Measurements from ENCODE around the gene MYH10.

The MYH10 gene

DNA sequence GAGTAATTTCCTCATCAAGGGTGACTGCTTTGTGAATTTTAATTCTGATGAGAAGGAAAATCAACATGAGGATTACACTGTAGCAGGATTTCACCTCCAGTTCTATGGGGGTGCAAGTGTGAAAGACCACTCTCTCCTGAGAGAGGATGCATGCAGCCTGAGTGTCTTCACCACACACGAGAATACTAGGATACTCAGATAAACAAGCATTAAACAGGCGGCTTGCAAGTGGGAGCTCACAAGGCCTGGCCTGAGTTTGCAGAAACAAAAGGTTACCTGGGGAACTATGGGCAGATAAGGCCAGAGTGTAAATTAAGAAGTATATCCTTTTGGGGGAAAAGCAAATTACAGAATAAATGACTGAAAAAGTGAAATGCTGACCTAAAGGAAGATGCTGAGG is 46.6 kb downstream of the MYH10 start:
- WGBS = 96% methylated on average over 2 of the region's 2 CpGs
- no peaks in the 10 kb centered on the region for H3K9me3 ChIP-seq (ENCODE audit: insufficient read depth, low read depth, low read length)
- no peak overlapping the region for H3K9ac ChIP-seq (ENCODE audit: low read depth, low read length)
- H3K4me3 ChIP-seq (ENCODE audit: low read length) = no peak overlapping the region
- H3K36me3 ChIP-seq (ENCODE audit: insufficient read depth, low read length) = peaks cover 55% of the 10 kb centered on the region
- H3K27ac ChIP-seq (ENCODE audit: low read depth, low read length) = no peak overlapping the region
- H3K27me3 ChIP-seq (ENCODE audit: insufficient read depth, low read length) = no peaks in the 10 kb centered on the region
- H3K4me1 ChIP-seq (ENCODE audit: insufficient read depth, low read length) = peaks cover 6% of the 10 kb centered on the region; the same call in 1 of the 2 replicates

DNA sequence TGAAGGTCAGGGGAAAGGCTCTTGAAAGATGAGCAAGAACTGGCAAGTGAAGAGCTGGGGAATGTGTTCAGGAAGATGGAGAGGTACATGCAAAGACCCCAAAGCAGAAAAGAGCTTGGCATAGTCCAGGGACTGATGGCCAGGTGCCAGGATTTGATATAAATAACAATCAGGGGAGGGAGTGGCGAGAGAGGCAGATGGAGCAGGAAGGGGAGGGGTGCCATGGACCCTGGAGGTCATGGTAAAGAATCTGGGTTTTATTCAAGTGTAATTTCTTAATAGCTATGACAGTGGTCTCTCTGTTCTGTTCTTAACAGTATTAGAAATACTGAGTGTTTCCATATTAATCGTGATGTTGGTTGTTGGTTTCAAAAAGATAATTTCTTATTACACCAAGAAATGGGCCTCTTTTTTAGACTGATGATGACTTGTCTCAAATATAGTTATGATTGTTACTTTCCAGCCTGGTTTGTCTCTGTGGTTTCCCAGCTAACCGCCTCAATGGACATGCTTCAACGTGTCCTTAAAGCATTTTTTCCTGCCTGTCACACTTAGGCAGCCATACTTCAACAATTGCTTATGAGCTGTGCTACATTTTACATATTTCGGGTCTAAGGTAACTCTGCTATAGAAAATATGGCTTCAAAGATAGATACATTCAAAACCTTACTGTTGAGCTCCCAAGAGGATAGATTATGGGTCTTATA is 49.4 kb downstream of the MYH10 start:
- Histone ChIP-seq H3K4me1 (ENCODE audit: insufficient read depth, low read length) (peaks cover 6% of the 10 kb centered on the region; the same call in 1 of the 2 replicates), H3K36me3 (ENCODE audit: insufficient read depth, low read length) (peaks cover 53% of the 10 kb centered on the region), H3K4me3 (ENCODE audit: low read length) (no peak overlapping the region), H3K27ac (ENCODE audit: low read depth, low read length) (no peak overlapping the region), H3K27me3 (ENCODE audit: insufficient read depth, low read length) (no peaks in the 10 kb centered on the region), H3K9me3 (ENCODE audit: insufficient read depth, low read depth, low read length) (no peaks in the 10 kb centered on the region), H3K9ac (ENCODE audit: low read depth, low read length) (no peak overlapping the region)
- 89% methylated on average over 5 of the region's 5 CpGs for WGBS

DNA sequence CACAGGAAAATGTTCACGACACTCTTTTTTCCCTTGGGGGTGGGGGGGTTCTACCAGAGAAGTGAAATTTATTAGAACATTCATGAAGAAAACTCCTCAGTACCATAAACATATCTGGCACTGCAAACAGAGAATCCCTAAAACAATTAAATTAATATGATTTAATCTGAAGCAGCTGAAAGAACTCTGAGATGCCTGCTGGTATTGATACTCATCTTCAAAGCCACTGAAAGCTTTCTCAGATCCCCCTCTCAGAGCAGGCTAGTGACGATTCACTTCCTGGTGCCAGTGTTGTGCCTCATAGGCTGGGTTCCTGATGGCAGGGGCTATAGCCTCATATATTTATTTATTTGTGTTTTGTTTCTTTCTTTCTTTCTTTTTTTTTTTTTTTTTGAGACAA is 52.7 kb downstream of the MYH10 start:
- peaks cover 68% of the 10 kb centered on the region for H3K36me3 ChIP-seq (ENCODE audit: insufficient read depth, low read length)
- 100% methylated on average over 1 of the region's 2 CpGs for WGBS

GRCh38 chr17:8576559-8577294 is 53.8 kb downstream of the MYH10 start:
- 92% methylated on average over 3 of the region's 3 CpGs for WGBS
- Histone ChIP-seq H3K9ac (ENCODE audit: low read depth, low read length) (no peak overlapping the region), H3K27ac (ENCODE audit: low read depth, low read length) (no peak overlapping the region), H3K27me3 (ENCODE audit: insufficient read depth, low read length) (no peaks in the 10 kb centered on the region), H3K4me1 (ENCODE audit: insufficient read depth, low read length) (0 out of 2 replicates have a peak, but pooled peaks cover 3% of the 10 kb centered on the region), H3K36me3 (ENCODE audit: insufficient read depth, low read length) (peaks cover 77% of the 10 kb centered on the region), H3K4me3 (ENCODE audit: low read length) (no peak overlapping the region), H3K9me3 (ENCODE audit: insufficient read depth, low read depth, low read length) (no peaks in the 10 kb centered on the region)

More for the DNA sequence above, 52.7 kb downstream of the MYH10 start:
- Histone ChIP-seq H3K9me3 (ENCODE audit: insufficient read depth, low read depth, low read length) (no peaks in the 10 kb centered on the region), H3K9ac (ENCODE audit: low read depth, low read length) (no peak overlapping the region), H3K4me1 (ENCODE audit: insufficient read depth, low read length) (peaks cover 6% of the 10 kb centered on the region; the same call in 1 of the 2 replicates), H3K27ac (ENCODE audit: low read depth, low read length) (no peak overlapping the region), H3K4me3 (ENCODE audit: low read length) (no peak overlapping the region), H3K27me3 (ENCODE audit: insufficient read depth, low read length) (no peaks in the 10 kb centered on the region)

- Histone ChIP-seq H3K4me3 (ENCODE audit: low read length) (no peak overlapping the region), H3K9me3 (ENCODE audit: insufficient read depth, low read depth, low read length) (no peaks in the 10 kb centered on the region), H3K4me1 (ENCODE audit: insufficient read depth, low read length) (no peaks in the 10 kb centered on the region), H3K27ac (ENCODE audit: low read depth, low read length) (no peak overlapping the region), H3K27me3 (ENCODE audit: insufficient read depth, low read length) (no peaks in the 10 kb centered on the region), H3K36me3 (ENCODE audit: insufficient read depth, low read length) (peaks cover 84% of the 10 kb centered on the region), H3K9ac (ENCODE audit: low read depth, low read length) (no peak overlapping the region)
- 91% methylated on average over 8 of the region's 9 CpGs for WGBS
Observed at GRCh38 chr17:8574687-8575086, 55.8 kb downstream of the MYH10 start.

DNA sequence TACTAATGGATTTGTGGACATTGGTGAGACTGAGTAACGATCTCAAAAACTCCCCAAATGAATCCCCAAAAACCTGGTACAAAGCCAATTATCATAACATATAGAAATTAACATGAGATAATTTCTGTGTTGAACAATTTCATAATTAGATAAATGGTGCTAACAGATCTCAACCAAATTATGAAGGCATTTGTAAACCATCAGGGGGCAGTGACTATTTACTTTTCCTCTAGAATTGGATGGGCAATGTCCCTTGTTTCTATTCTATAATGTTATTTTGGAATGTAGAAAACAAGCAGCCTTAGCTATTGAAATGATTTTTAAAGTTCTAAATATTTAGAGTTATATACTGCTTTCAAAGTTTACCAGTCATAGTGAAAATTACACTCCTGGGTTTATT is 57.8 kb downstream of the MYH10 start:
- Histone ChIP-seq H3K4me3 (ENCODE audit: low read length) (no peak overlapping the region), H3K27ac (ENCODE audit: low read depth, low read length) (no peak overlapping the region), H3K4me1 (ENCODE audit: insufficient read depth, low read length) (no peaks in the 10 kb centered on the region), H3K36me3 (ENCODE audit: insufficient read depth, low read length) (peaks cover 92% of the 10 kb centered on the region), H3K27me3 (ENCODE audit: insufficient read depth, low read length) (no peaks in the 10 kb centered on the region), H3K9ac (ENCODE audit: low read depth, low read length) (no peak overlapping the region), H3K9me3 (ENCODE audit: insufficient read depth, low read depth, low read length) (no peaks in the 10 kb centered on the region)
- WGBS = no CpG with 5 or more reads among the region's 1 CpG

- no peaks in the 10 kb centered on the region for H3K9me3 ChIP-seq (ENCODE audit: insufficient read depth, low read depth, low read length)
- no peaks in the 10 kb centered on the region for H3K27me3 ChIP-seq (ENCODE audit: insufficient read depth, low read length)
- H3K9ac ChIP-seq (ENCODE audit: low read depth, low read length) = no peak overlapping the region
- H3K4me1 ChIP-seq (ENCODE audit: insufficient read depth, low read length) = no peaks in the 10 kb centered on the region
- H3K4me3 ChIP-seq (ENCODE audit: low read length) = no peak overlapping the region
- WGBS = 98% methylated on average over 5 of the region's 7 CpGs
- no peak overlapping the region for H3K27ac ChIP-seq (ENCODE audit: low read depth, low read length)
- peaks cover 97% of the 10 kb centered on the region for H3K36me3 ChIP-seq (ENCODE audit: insufficient read depth, low read length)
Observed at GRCh38 chr17:8563981-8564602, 66.4 kb downstream of the MYH10 start.

DNA sequence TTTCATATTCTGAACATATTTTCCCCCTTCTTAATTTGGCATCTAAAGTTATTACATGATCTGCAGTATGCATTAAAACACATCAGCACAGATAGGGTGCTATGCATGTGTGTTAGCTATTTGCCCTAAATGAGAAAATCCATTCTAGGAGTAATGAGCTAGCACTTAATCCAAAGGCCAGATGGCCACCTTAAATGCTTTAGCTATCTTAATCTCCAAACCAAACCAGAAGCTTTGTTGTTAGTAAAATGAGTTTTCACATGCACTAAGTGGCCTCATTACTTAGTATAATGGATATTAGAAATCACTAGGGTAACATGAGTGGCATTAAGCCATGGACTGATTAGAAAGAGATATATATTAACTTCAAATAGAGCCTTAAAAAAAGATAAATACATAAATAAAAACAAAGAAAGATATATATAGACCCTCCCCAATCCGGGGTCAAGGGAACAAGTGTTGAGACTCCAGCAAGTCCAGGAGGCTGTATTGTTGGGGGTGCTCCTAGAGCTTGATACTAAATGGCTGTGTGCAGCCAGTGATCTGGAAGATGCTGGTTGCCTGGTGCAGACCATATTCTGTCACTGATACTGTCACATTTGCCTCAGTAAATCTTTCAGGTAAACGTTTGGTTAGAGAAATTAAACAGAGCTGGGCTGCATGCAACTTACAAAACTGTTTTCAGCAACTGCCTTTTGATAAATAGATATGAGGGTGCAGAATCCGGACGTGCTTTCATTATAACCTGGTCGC is 67.3 kb downstream of the MYH10 start:
- Histone ChIP-seq H3K27me3 (ENCODE audit: insufficient read depth, low read length) (no peaks in the 10 kb centered on the region), H3K27ac (ENCODE audit: low read depth, low read length) (no peak overlapping the region), H3K36me3 (ENCODE audit: insufficient read depth, low read length) (peaks cover 97% of the 10 kb centered on the region), H3K4me1 (ENCODE audit: insufficient read depth, low read length) (no peaks in the 10 kb centered on the region), H3K4me3 (ENCODE audit: low read length) (no peak overlapping the region), H3K9ac (ENCODE audit: low read depth, low read length) (no peak overlapping the region), H3K9me3 (ENCODE audit: insufficient read depth, low read depth, low read length) (no peaks in the 10 kb centered on the region)
- 96% methylated on average over 5 of the region's 5 CpGs for WGBS

GRCh38 chr17:8558144-8558543 is 72.4 kb downstream of the MYH10 start:
- Histone ChIP-seq H3K4me3 (ENCODE audit: low read length) (no peak overlapping the region), H3K9me3 (ENCODE audit: insufficient read depth, low read depth, low read length) (no peaks in the 10 kb centered on the region), H3K27me3 (ENCODE audit: insufficient read depth, low read length) (no peaks in the 10 kb centered on the region), H3K9ac (ENCODE audit: low read depth, low read length) (no peak overlapping the region), H3K4me1 (ENCODE audit: insufficient read depth, low read length) (no peaks in the 10 kb centered on the region), H3K36me3 (ENCODE audit: insufficient read depth, low read length) (peaks cover 93% of the 10 kb centered on the region), H3K27ac (ENCODE audit: low read depth, low read length) (no peak overlapping the region)
- 100% methylated on average over 1 of the region's 1 CpG for WGBS

DNA sequence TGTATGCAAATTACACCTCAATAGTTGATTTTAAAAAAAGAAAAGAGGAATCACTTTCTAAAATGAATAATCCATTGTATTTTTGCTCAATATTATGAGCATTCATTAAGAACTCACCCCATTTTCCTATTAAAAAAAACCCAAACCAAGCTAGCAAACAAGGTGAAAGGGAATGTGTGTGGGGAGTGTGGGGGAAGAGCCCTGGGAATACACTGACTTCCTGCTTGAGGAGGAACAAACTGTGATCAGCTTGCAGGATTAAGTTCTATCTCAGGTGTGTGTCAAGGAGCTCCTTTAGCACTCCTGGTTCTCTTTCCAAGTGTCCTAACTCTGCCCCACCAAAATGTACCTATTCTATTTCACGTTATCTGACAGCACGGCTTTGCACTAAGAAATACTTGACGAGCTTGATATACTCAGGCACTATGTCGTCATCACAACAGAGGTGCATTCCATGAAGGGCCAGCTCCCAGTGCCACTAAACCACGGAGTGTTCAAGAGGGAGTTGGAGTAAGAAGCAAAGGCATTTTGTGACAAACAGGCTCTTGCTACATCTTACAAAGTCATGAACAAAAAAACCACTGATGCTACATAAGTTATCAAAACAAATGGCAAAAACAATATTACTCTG is 73.2 kb downstream of the MYH10 start:
- Histone ChIP-seq H3K4me3 (ENCODE audit: low read length) (no peak overlapping the region), H3K4me1 (ENCODE audit: insufficient read depth, low read length) (no peaks in the 10 kb centered on the region), H3K36me3 (ENCODE audit: insufficient read depth, low read length) (peaks cover 93% of the 10 kb centered on the region), H3K27me3 (ENCODE audit: insufficient read depth, low read length) (no peaks in the 10 kb centered on the region), H3K9ac (ENCODE audit: low read depth, low read length) (no peak overlapping the region), H3K27ac (ENCODE audit: low read depth, low read length) (no peak overlapping the region), H3K9me3 (ENCODE audit: insufficient read depth, low read depth, low read length) (no peaks in the 10 kb centered on the region)
- 94% methylated on average over 5 of the region's 5 CpGs for WGBS
